ENCODE measurements around the gene PPP1R1A. TPM values are rescaled to one million over a fixed set of nuclear protein-coding genes. Genes with fewer than 3 reads are reported as not detected.

The PPP1R1A gene
- total RNA-seq, 1 donor from 2014 or later, result 6.8 TPM

GRCh38 chr12:54590978-54591591, 2.6 kb upstream of the PPP1R1A start:
- Histone ChIP-seq H3K9ac (ENCODE audit: low read depth in 1 of 3, low read length in 3 of 3) (peak overlapping the region in 1 of 3 donors; percentile 40), H3K27me3 (ENCODE audit: control insufficient read depth in 3 of 3, insufficient read depth in 3 of 3, low read length in 3 of 3) (peaks cover 0 to 6% (median 3%) of the 10 kb centered on the region in 3 donors), H3K4me3 (ENCODE audit: low read length in 3 of 3) (no peak overlapping the region), H3K9me3 (ENCODE audit: control insufficient read depth in 3 of 3, low read length in 3 of 3) (no peaks in the 10 kb centered on the region), H3K27ac (ENCODE audit: low read depth, low read length) (peak overlapping the region; percentile 48), H3K4me1 (ENCODE audit: control insufficient read depth in 3 of 3, insufficient read depth in 3 of 3, low read length in 3 of 3) (peaks cover 25 to 53% (median 33%) of the 10 kb centered on the region in 3 donors), H3K36me3 (ENCODE audit: control insufficient read depth in 3 of 3, insufficient read depth in 3 of 3, low read length in 3 of 3) (no peaks in the 10 kb centered on the region)

GRCh38 chr12:54589964-54590363, 1.5 kb upstream of the PPP1R1A start:
- Histone ChIP-seq H3K4me3 (ENCODE audit: low read length in 3 of 3) (no peak overlapping the region), H3K27ac (ENCODE audit: low read depth, low read length) (peak overlapping the region; percentile 48), H3K4me1 (ENCODE audit: control insufficient read depth in 3 of 3, insufficient read depth in 3 of 3, low read length in 3 of 3) (peaks cover 25 to 64% (median 36%) of the 10 kb centered on the region in 3 donors), H3K27me3 (ENCODE audit: control insufficient read depth in 3 of 3, insufficient read depth in 3 of 3, low read length in 3 of 3) (peaks cover 0 to 6% (median 3%) of the 10 kb centered on the region in 3 donors), H3K9me3 (ENCODE audit: control insufficient read depth in 3 of 3, low read length in 3 of 3) (no peaks in the 10 kb centered on the region), H3K9ac (ENCODE audit: low read depth in 1 of 3, low read length in 3 of 3) (peak overlapping the region in 1 of 3 donors; percentile 12), H3K36me3 (ENCODE audit: control insufficient read depth in 3 of 3, insufficient read depth in 3 of 3, low read length in 3 of 3) (no peaks in the 10 kb centered on the region)

GRCh38 chr12:54588890-54589267, 420 bp upstream of the PPP1R1A start:
- peak overlapping the region; percentile 39 to 66 (median 66) for H3K9ac ChIP-seq (ENCODE audit: low read depth in 1 of 3, low read length in 3 of 3)
- peak overlapping the region; percentile 48 for H3K27ac ChIP-seq (ENCODE audit: low read depth, low read length)
- H3K27me3 ChIP-seq (ENCODE audit: control insufficient read depth in 3 of 3, insufficient read depth in 3 of 3, low read length in 3 of 3), result peaks cover 0 to 6% (median 3%) of the 10 kb centered on the region in 3 donors
- no peaks in the 10 kb centered on the region for H3K9me3 ChIP-seq (ENCODE audit: control insufficient read depth in 3 of 3, low read length in 3 of 3)
- H3K4me3 ChIP-seq (ENCODE audit: low read length in 3 of 3), result peak overlapping the region; percentile 52 to 80 (median 55)
- H3K36me3 ChIP-seq (ENCODE audit: control insufficient read depth in 3 of 3, insufficient read depth in 3 of 3, low read length in 3 of 3), result peaks cover 0 to 3% (median 0%) of the 10 kb centered on the region in 3 donors
- peaks cover 25 to 68% (median 36%) of the 10 kb centered on the region in 3 donors for H3K4me1 ChIP-seq (ENCODE audit: control insufficient read depth in 3 of 3, insufficient read depth in 3 of 3, low read length in 3 of 3)

GRCh38 chr12:54587315-54587873, 1.1 kb downstream of the PPP1R1A start:
- H3K9ac ChIP-seq (ENCODE audit: low read depth in 1 of 3, low read length in 3 of 3), result peak overlapping the region; percentile 85 to 90 (median 90)
- peaks cover 0 to 6% (median 3%) of the 10 kb centered on the region in 3 donors for H3K27me3 ChIP-seq (ENCODE audit: control insufficient read depth in 3 of 3, insufficient read depth in 3 of 3, low read length in 3 of 3)
- peaks cover 25 to 68% (median 36%) of the 10 kb centered on the region in 3 donors for H3K4me1 ChIP-seq (ENCODE audit: control insufficient read depth in 3 of 3, insufficient read depth in 3 of 3, low read length in 3 of 3)
- H3K36me3 ChIP-seq (ENCODE audit: control insufficient read depth in 3 of 3, insufficient read depth in 3 of 3, low read length in 3 of 3), result peaks cover 4 to 17% (median 7%) of the 10 kb centered on the region in 3 donors
- peak overlapping the region; percentile 88 for H3K27ac ChIP-seq (ENCODE audit: low read depth, low read length)
- H3K4me3 ChIP-seq (ENCODE audit: low read length in 3 of 3), result peak overlapping the region; percentile 79 to 86 (median 85)
- H3K9me3 ChIP-seq (ENCODE audit: control insufficient read depth in 3 of 3, low read length in 3 of 3), result no peaks in the 10 kb centered on the region

GRCh38 chr12:54586620-54587019, 1.8 kb downstream of the PPP1R1A start:
- Histone ChIP-seq H3K9ac (ENCODE audit: low read depth in 1 of 3, low read length in 3 of 3) (peak overlapping the region; percentile 85 to 90 (median 90)), H3K4me1 (ENCODE audit: control insufficient read depth in 3 of 3, insufficient read depth in 3 of 3, low read length in 3 of 3) (peaks cover 25 to 67% (median 36%) of the 10 kb centered on the region in 3 donors), H3K27me3 (ENCODE audit: control insufficient read depth in 3 of 3, insufficient read depth in 3 of 3, low read length in 3 of 3) (peaks cover 0 to 6% (median 3%) of the 10 kb centered on the region in 3 donors), H3K36me3 (ENCODE audit: control insufficient read depth in 3 of 3, insufficient read depth in 3 of 3, low read length in 3 of 3) (peaks cover 7 to 24% (median 8%) of the 10 kb centered on the region in 3 donors), H3K9me3 (ENCODE audit: control insufficient read depth in 3 of 3, low read length in 3 of 3) (no peaks in the 10 kb centered on the region), H3K4me3 (ENCODE audit: low read length in 3 of 3) (peak overlapping the region; percentile 79 to 86 (median 85)), H3K27ac (ENCODE audit: low read depth, low read length) (peak overlapping the region; percentile 88)

GRCh38 chr12:54585243-54585642, 3.2 kb downstream of the PPP1R1A start:
- H3K36me3 ChIP-seq (ENCODE audit: control insufficient read depth in 3 of 3, insufficient read depth in 3 of 3, low read length in 3 of 3), result peaks cover 9 to 28% (median 10%) of the 10 kb centered on the region in 3 donors
- H3K4me3 ChIP-seq (ENCODE audit: low read length in 3 of 3), result no peak overlapping the region
- H3K9me3 ChIP-seq (ENCODE audit: control insufficient read depth in 3 of 3, low read length in 3 of 3), result no peaks in the 10 kb centered on the region
- H3K27ac ChIP-seq (ENCODE audit: low read depth, low read length), result no peak overlapping the region
- H3K4me1 ChIP-seq (ENCODE audit: control insufficient read depth in 3 of 3, insufficient read depth in 3 of 3, low read length in 3 of 3), result peaks cover 22 to 54% (median 27%) of the 10 kb centered on the region in 3 donors
- peaks cover 0 to 6% (median 3%) of the 10 kb centered on the region in 3 donors for H3K27me3 ChIP-seq (ENCODE audit: control insufficient read depth in 3 of 3, insufficient read depth in 3 of 3, low read length in 3 of 3)
- no peak overlapping the region for H3K9ac ChIP-seq (ENCODE audit: low read depth in 1 of 3, low read length in 3 of 3)

GRCh38 chr12:54584128-54584527, 4.3 kb downstream of the PPP1R1A start:
- H3K27me3 ChIP-seq (ENCODE audit: control insufficient read depth in 3 of 3, insufficient read depth in 3 of 3, low read length in 3 of 3), result peaks cover 0 to 6% (median 3%) of the 10 kb centered on the region in 3 donors
- no peaks in the 10 kb centered on the region for H3K9me3 ChIP-seq (ENCODE audit: control insufficient read depth in 3 of 3, low read length in 3 of 3)
- peaks cover 10 to 28% (median 11%) of the 10 kb centered on the region in 3 donors for H3K36me3 ChIP-seq (ENCODE audit: control insufficient read depth in 3 of 3, insufficient read depth in 3 of 3, low read length in 3 of 3)
- H3K27ac ChIP-seq (ENCODE audit: low read depth, low read length), result no peak overlapping the region
- H3K9ac ChIP-seq (ENCODE audit: low read depth in 1 of 3, low read length in 3 of 3), result no peak overlapping the region
- H3K4me1 ChIP-seq (ENCODE audit: control insufficient read depth in 3 of 3, insufficient read depth in 3 of 3, low read length in 3 of 3), result peaks cover 19 to 47% (median 28%) of the 10 kb centered on the region in 3 donors
- no peak overlapping the region for H3K4me3 ChIP-seq (ENCODE audit: low read length in 3 of 3)

GRCh38 chr12:54583726-54584125, 4.7 kb downstream of the PPP1R1A start:
- H3K27ac ChIP-seq (ENCODE audit: low read depth, low read length), result no peak overlapping the region
- peaks cover 10 to 28% (median 11%) of the 10 kb centered on the region in 3 donors for H3K36me3 ChIP-seq (ENCODE audit: control insufficient read depth in 3 of 3, insufficient read depth in 3 of 3, low read length in 3 of 3)
- peaks cover 0 to 3% (median 3%) of the 10 kb centered on the region in 3 donors for H3K27me3 ChIP-seq (ENCODE audit: control insufficient read depth in 3 of 3, insufficient read depth in 3 of 3, low read length in 3 of 3)
- no peaks in the 10 kb centered on the region for H3K9me3 ChIP-seq (ENCODE audit: control insufficient read depth in 3 of 3, low read length in 3 of 3)
- H3K9ac ChIP-seq (ENCODE audit: low read depth in 1 of 3, low read length in 3 of 3), result no peak overlapping the region
- H3K4me3 ChIP-seq (ENCODE audit: low read length in 3 of 3), result no peak overlapping the region
- peaks cover 15 to 43% (median 24%) of the 10 kb centered on the region in 3 donors for H3K4me1 ChIP-seq (ENCODE audit: control insufficient read depth in 3 of 3, insufficient read depth in 3 of 3, low read length in 3 of 3)

GRCh38 chr12:54581412-54581811, 7.0 kb downstream of the PPP1R1A start:
- H3K9me3 ChIP-seq (ENCODE audit: control insufficient read depth in 3 of 3, low read length in 3 of 3), result no peaks in the 10 kb centered on the region
- H3K4me1 ChIP-seq (ENCODE audit: control insufficient read depth in 3 of 3, insufficient read depth in 3 of 3, low read length in 3 of 3), result peaks cover 5 to 23% (median 13%) of the 10 kb centered on the region in 3 donors
- no peak overlapping the region for H3K9ac ChIP-seq (ENCODE audit: low read depth in 1 of 3, low read length in 3 of 3)
- no peaks in the 10 kb centered on the region for H3K27me3 ChIP-seq (ENCODE audit: control insufficient read depth in 3 of 3, insufficient read depth in 3 of 3, low read length in 3 of 3)
- H3K4me3 ChIP-seq (ENCODE audit: low read length in 3 of 3), result no peak overlapping the region
- H3K36me3 ChIP-seq (ENCODE audit: control insufficient read depth in 3 of 3, insufficient read depth in 3 of 3, low read length in 3 of 3), result peaks cover 10 to 28% (median 11%) of the 10 kb centered on the region in 3 donors
- H3K27ac ChIP-seq (ENCODE audit: low read depth, low read length), result no peak overlapping the region

All from skeletal muscle tissue (tissue), 4 donors.